Parathyroid adenoma (tissue), 2 donors: ENCODE data around the gene PLXNA4.

ENCODE experiments used
- H2AFZ ChIP-seq: fragments of 300-600 bp; sonication (generic); one replicate; pipeline ENCODE4 v1.7.0; 2017; ENCODE audit warnings: antibody characterized with exemption, mild to moderate bottlenecking
- H3K27ac ChIP-seq: fragments of 300-600 bp; sonication (generic); one replicate; pipeline ENCODE4 v1.7.0; 2017
- H3K27me3 ChIP-seq: fragments of 300-600 bp; sonication (generic); one replicate; pipeline ENCODE4 v1.7.0; 2017; ENCODE audit warnings: low read length; ENCODE audit not compliant: control insufficient read depth, insufficient read depth
- H3K36me3 ChIP-seq: fragments of 300-600 bp; sonication (generic); one replicate; pipeline ENCODE4 v1.7.0; 2017; ENCODE audit warnings: low read length; ENCODE audit not compliant: control insufficient read depth, insufficient read depth
- H3K4me1 ChIP-seq: fragments of 300-600 bp; sonication (generic); one replicate; pipeline ENCODE4 v1.7.0; 2017; ENCODE audit warnings: control low read depth
- H3K4me2 ChIP-seq: fragments of 300-600 bp; sonication (generic); one replicate; pipeline ENCODE4 v1.7.0; 2017; ENCODE audit warnings: low read length
- H3K4me3 ChIP-seq: fragments of 300-600 bp; sonication (generic); one replicate; pipeline ENCODE4 v1.7.0; 2017; ENCODE audit warnings: low read depth, low read length
- H3K79me2 ChIP-seq: fragments of 300-600 bp; sonication (generic); one replicate; pipeline ENCODE4 v1.7.0; 2017; ENCODE audit warnings: control low read depth
- H3K9ac ChIP-seq: fragments of 300-600 bp; sonication (generic); one replicate; pipeline ENCODE4 v1.7.0; 2017; ENCODE audit warnings: mild to moderate bottlenecking
- H3K9me3 ChIP-seq: fragments of 300-600 bp; sonication (generic); one replicate; pipeline ENCODE4 v1.7.0; 2017; ENCODE audit warnings: low read length; ENCODE audit not compliant: control insufficient read depth
- TF ChIP-seq, protein P1 (sequence below): fragments of 300-600 bp; sonication (generic); IDR thresholded peaks from one replicate; pipeline ENCODE4 v1.7.0; 2017; ENCODE audit warnings: antibody characterized with exemption, mild to moderate bottlenecking
- donor health status: primary hyperparathyroidism.

PLXNA4 gene

DNA sequence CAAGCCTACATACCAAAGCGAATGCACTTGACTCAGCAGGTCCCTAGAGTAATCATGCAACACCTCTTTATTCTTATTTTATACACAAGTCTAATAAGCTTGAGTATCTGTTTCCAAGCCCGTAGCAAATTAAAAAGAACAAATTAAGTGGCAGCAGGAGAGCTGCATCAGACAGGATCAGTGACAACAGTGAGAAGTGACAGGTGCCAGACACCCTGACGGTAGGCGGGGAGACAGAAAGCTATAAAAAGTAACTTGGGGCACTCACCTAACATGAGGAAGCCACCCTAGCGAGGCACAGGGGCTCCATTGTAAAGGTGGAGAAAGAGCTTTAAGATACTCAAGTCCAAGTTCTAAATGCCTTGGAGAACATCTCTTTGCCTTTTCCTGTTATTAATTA lies 174.2 kb downstream of the PLXNA4 start:
- Histone ChIP-seq H3K36me3 (no peaks in the 10 kb centered on the region), H3K4me1 (no peaks in the 10 kb centered on the region), H3K4me2 (no peak overlapping the region), H3K9me3 (no peaks in the 10 kb centered on the region), H3K9ac (no peak overlapping the region), H3K27me3 (no peaks in the 10 kb centered on the region), H3K4me3 (no peak overlapping the region), H3K27ac (no peak overlapping the region), H3K79me2 (no peaks in the 10 kb centered on the region), H2AFZ (no peak overlapping the region)
- TF ChIP-seq, protein P1, sequence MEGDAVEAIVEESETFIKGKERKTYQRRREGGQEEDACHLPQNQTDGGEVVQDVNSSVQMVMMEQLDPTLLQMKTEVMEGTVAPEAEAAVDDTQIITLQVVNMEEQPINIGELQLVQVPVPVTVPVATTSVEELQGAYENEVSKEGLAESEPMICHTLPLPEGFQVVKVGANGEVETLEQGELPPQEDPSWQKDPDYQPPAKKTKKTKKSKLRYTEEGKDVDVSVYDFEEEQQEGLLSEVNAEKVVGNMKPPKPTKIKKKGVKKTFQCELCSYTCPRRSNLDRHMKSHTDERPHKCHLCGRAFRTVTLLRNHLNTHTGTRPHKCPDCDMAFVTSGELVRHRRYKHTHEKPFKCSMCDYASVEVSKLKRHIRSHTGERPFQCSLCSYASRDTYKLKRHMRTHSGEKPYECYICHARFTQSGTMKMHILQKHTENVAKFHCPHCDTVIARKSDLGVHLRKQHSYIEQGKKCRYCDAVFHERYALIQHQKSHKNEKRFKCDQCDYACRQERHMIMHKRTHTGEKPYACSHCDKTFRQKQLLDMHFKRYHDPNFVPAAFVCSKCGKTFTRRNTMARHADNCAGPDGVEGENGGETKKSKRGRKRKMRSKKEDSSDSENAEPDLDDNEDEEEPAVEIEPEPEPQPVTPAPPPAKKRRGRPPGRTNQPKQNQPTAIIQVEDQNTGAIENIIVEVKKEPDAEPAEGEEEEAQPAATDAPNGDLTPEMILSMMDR, result no peak

GRCh38 chr7:132400561-132401142 lies 175.6 kb downstream of the PLXNA4 start:
- Histone ChIP-seq H3K4me1 (peaks cover 3% of the 10 kb centered on the region), H3K36me3 (no peaks in the 10 kb centered on the region), H3K27me3 (no peaks in the 10 kb centered on the region), H3K27ac (no peak overlapping the region), H3K4me3 (no peak overlapping the region), H3K9ac (no peak overlapping the region), H2AFZ (no peak overlapping the region), H3K9me3 (no peaks in the 10 kb centered on the region), H3K4me2 (no peak overlapping the region), H3K79me2 (no peaks in the 10 kb centered on the region)
- TF ChIP-seq, protein P1, result no peak

GRCh38 chr7:132399367-132399766 lies 176.9 kb downstream of the PLXNA4 start:
- no peaks in the 10 kb centered on the region for H3K79me2 ChIP-seq
- H3K27ac ChIP-seq, result no peak overlapping the region
- H3K4me2 ChIP-seq, result no peak overlapping the region
- H3K4me3 ChIP-seq, result no peak overlapping the region
- no peaks in the 10 kb centered on the region for H3K36me3 ChIP-seq
- no peaks in the 10 kb centered on the region for H3K27me3 ChIP-seq
- H3K9me3 ChIP-seq, result no peaks in the 10 kb centered on the region
- no peak overlapping the region for H3K9ac ChIP-seq
- no peak overlapping the region for H2AFZ ChIP-seq
- peaks cover 3% of the 10 kb centered on the region for H3K4me1 ChIP-seq
- TF ChIP-seq, protein P1, result no peak

GRCh38 chr7:132398253-132398925 lies 177.9 kb downstream of the PLXNA4 start:
- TF ChIP-seq, protein P1, result no peak
- H3K36me3 ChIP-seq, result no peaks in the 10 kb centered on the region

GRCh38 chr7:132397070-132397469 lies 179.2 kb downstream of the PLXNA4 start:
- H3K4me3 ChIP-seq, result no peak overlapping the region
- H3K27me3 ChIP-seq, result no peaks in the 10 kb centered on the region
- no peaks in the 10 kb centered on the region for H3K36me3 ChIP-seq
- no peak overlapping the region for H2AFZ ChIP-seq
- H3K4me1 ChIP-seq, result peaks cover 3% of the 10 kb centered on the region
- no peaks in the 10 kb centered on the region for H3K79me2 ChIP-seq
- H3K9me3 ChIP-seq, result no peaks in the 10 kb centered on the region
- H3K9ac ChIP-seq, result no peak overlapping the region
- H3K4me2 ChIP-seq, result no peak overlapping the region
- H3K27ac ChIP-seq, result no peak overlapping the region
- TF ChIP-seq, protein P1, result no peak

More at GRCh38 chr7:132398253-132398925, 177.9 kb downstream of the PLXNA4 start:
- no peak overlapping the region for H3K4me3 ChIP-seq
- peaks cover 3% of the 10 kb centered on the region for H3K4me1 ChIP-seq
- no peak overlapping the region for H3K4me2 ChIP-seq
- H3K9me3 ChIP-seq, result no peaks in the 10 kb centered on the region
- H3K9ac ChIP-seq, result no peak overlapping the region
- no peak overlapping the region for H2AFZ ChIP-seq
- H3K79me2 ChIP-seq, result no peaks in the 10 kb centered on the region
- no peak overlapping the region for H3K27ac ChIP-seq
- no peaks in the 10 kb centered on the region for H3K27me3 ChIP-seq
